Measurements from ENCODE around the gene RALY. TPM values are rescaled to one million over a fixed set of nuclear protein-coding genes. Genes with fewer than 3 reads are reported as not detected.
"Not testable (repeated sequence)": the region's sequence is repeated elsewhere in the genome, so short reads cannot be mapped to it uniquely, and the experiment has no call there.

RALY gene
- total RNA-seq, 1 donor from 2014 or later: 111 TPM

DNA sequence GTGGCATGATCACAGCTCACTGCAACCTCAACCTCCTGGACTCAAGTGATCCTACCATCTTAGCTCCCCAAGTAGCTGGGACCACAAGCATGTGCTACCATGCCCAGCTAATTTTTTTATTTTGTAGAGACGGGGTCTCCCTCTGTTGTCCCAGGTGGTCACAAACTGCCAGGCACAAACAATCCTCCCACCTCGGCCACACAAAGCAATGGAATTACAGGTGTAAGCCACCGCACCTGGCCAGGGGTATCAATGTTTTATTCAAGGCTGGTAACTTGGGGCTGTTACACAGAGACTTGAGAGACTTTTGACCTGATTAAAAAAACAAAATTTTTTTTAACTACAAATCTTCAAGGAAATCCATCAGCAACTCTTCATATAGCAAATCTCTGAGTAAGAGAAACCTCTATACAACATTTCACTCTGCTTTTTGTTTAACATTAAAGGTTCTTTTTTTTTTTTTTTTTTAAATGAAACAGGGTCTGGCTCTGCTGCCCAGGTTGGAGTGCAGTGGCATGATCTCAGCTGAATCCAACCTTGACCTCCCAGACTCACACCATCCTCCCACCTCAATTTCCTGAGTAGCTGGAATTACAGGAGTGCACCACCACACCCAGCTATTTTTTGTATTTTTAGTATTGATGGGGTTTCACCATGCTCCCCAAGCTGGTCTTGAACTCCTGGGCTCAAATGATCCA is 112.4 kb downstream of the RALY start:
- no peak for DNase-seq (ENCODE audit: low spot score)

DNA sequence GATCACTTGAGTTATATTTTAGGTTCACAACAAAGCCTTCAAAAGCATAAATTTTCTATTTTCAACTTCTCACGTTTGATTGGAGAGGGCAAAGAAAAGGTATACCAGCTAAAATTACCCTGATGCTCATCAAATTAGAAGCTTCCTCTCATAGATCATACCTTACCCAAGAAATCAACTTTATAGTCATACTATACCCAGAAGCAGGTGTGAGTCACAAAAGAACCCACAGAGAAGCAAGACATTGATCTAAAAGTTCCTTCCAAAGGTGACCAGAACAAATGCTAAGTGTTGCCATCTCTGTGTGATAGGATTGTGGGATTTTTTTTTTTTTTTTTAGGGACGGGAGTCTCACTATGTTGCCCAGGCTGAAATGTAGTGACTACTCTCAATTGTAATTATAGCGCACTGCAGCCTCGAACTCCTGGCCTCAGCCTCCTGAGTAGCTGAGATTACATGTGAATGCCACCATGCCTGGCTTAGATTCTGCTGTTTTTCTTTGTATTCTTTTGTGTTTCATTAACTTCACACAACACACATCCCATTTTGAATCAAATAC is 115.0 kb downstream of the RALY start:
- DNase-seq (ENCODE audit: low spot score): no peak

DNA sequence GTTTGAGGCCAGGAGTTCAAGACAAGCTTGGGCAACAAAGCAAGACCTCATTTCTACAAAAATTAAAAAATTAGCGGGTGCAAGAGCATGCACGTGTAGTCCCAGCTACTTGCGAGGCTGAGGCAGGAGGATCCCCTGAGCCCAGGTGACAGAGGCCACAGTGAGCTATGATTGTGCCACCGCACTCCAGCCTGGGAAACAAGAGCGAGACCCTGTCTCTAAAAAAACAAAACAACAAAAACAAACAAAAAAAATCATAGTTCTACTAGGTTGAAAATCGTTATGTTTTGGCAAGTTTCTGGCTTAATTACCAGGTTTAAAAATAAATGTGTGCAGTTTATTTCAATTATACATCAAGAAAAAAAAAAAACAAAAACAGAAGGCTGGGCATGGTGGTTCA is 115.7 kb downstream of the RALY start:
- no peak for DNase-seq (ENCODE audit: low spot score)

DNA sequence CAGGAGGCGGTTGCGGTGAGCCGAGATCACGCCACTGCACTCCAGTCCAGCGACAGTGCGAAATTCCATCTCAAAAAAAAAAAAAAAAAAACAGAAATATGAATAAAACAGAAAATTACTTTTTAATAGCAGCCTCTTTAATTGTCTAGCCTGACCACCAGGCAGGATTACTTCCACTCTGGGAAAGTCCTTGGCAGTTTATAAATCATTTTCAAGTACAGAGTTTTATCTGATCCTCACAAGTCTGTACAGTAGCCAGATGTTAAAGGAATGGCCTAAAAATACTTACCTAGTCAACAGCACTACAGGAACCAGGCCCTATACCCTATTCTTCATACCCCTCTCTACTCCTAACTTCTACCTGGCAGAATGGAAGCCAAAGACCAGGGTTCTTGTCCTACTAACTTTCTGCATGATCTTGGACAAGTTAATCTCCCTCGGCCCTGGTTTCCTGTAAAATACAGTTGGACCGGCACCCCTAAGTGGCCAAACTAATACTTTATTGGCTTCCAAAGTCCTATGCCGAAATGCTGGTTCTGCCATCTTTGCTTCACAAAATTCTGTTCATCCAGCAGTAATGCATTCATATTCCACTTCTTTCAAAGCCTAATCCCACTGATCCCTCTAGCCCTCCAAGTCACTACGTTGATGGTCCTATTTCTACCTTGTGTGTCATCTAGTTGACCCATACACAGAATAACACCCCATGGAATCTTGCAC is 116.5 kb downstream of the RALY start:
- no peak for DNase-seq (ENCODE audit: low spot score)

DNA sequence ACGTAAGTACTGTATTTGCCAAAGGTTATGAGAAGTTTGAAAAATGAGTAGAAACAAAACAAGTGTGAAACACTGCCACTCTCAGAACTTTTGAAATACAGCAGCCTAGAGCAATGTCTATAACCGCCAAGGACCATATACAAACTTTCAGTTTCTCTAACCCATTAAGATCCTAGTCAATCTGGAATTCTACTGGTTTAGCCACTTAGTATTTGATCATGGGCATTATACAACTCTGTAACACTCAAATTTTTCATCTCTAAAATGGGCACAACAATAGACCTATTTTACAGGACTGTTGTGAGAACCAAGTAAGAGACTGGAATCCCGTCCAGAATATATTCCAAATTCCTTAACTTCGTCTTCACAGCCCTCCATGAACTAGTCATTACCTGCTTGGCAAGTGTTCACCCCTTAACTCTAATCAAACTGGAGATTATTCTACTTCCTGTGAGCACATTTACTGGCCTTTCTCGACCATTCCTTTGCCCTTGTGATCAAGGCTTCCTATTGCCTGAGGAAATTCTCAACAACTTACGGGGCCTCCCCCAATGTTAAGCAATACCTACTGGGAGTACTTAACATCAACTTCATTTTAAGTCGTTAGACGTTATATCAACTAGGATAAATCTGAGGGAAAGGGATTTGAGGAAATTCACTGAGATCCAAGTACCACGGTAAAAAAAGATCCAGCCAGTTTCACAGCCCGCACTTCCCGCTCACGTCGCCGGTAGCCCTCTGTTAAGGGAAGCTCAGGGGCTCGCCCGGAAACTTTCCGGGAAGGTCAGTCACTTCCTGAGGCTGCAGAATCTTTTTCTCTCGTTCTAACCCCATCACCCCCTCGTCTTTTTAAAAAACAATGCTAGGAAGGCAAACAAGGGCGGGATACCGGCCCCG is 117.3 kb downstream of the RALY start:
- no peak for DNase-seq (ENCODE audit: low spot score)

DNA sequence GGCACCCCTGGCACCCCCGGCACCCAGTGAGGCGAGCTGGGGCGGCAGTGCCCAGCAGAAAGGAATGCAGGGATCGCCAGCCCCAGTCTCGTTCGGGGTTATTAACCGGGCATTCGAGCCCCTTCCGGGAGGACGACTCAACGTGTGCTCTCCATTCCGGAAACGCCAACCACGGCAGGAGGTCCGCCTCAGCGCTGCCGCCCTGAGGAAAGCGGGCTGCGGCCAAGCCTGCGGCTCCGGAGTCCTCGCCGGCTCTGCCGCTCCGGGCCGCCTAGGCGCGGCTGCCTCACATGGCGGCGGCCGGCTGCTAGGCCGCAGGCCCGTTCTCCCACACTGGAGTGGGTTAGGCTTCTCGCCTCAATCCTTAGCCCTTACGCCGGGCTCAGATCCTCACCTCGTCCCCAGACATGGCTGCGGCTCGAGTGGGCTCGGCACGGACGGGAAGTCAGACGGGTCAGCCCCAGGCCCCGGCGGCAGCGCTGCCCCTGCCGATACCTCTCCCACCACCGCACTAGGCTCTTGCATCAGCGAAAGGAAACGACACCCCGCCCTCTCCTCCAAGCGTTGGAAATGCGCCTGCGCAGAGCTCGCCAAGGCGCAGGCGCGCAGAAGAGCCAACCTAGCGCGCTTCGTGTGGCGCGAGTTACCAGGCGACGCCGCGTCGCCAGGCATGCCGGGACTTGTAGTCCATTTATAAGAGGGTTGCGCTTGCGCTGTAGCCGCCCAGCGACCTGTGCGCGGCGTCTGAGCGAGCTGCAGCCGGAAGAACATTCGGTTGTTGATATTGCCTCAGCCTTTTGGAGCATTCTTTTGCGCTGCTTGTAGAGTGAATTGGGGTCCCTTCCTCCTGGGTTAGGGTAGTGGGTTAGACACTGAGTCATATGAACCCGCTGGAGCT is 118.2 kb downstream of the RALY start, which contains the start of gene EIF2S2:
Gene EIF2S2, minus strand, starts transcription at position 542 of the 898 bp plus-strand sequence. Its CDS starts 133 bp downstream, at position 409.
- peak; percentile 97 for DNase-seq (ENCODE audit: low spot score)

DNA sequence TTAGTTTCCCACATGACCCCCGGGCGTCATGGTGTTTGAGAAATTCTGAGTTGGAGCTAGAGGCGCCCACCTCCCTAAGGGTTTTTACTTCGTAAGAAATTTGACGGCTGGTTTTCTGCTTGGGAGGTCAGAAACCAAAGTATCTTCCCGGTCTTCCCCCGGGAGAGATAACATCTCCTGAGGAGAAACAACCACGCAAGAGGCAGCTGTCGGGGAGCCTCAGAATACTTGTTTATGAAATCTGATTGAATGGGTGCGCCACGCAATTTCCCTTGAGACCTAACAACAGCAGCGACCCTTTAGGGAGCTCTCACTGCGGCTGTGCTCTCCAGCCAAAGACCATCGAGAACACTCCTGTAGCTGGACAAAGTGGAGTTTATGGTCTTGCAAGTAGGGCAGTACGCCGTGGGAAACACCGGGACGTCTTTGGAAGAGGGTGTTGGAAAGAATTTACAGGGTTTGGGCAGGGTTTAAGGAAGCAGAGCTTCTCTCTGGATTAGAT is 118.9 kb downstream of the RALY start:
- DNase-seq (ENCODE audit: low spot score): peak; percentile 48

DNA sequence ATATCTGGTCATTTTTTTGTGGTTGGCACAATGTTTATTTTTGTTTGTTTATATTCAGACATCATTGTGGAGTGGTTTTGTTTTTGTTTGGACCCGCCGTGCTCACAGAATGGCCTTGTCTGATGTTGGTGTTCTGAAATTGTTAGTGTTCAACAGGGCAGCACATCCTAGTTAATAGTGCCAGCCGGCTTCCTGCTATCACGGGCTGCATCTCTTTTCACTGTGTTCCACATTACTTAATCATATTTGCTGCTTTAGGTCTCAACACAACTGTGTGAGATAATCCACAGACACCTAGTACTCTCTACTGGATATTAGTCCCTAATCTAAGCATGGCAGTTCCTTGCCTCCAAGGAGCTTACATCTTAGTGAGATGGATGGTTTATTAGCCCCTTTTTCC is 121.1 kb downstream of the RALY start:
- no peak for DNase-seq (ENCODE audit: low spot score)

DNA sequence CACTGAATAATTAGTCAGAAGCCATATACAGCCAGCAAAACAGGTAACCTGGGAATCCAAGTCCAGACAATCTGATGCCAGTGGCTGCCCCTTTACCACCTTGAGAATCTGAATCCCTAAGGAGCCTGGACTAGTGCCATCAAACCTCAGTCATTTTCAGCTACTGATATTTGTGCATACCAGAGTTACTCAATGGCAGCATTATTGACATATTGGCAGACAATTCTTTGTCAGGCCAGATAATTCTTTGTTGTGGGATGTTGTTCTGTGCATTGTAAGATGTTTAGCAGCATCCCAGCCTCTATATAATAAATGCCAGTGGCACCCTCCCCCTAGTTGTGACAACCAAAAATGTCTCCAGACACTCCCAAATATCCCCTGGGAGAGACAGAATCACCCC is 121.5 kb downstream of the RALY start:
- DNase-seq (ENCODE audit: low spot score): no peak

DNA sequence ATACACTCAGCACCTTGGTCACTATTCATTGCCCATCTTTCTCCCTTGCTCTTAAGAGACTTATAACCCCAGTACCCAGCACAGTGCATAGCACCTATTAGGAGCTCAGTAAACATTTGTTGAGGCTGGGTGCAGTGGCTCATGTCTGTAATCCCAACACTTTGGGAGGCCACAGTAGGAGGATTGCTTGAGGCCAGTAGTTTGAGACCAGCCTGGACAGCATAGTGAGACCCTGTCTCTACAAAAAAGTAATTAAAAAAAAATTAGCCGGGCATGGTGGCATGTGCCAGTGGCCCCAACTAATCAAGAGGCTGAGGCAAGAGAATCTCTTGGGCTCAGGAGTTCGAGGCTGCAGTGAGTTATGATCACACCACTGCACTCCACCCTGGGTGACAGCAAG is 126.5 kb downstream of the RALY start:
- DNase-seq (ENCODE audit: low spot score): no peak

DNA sequence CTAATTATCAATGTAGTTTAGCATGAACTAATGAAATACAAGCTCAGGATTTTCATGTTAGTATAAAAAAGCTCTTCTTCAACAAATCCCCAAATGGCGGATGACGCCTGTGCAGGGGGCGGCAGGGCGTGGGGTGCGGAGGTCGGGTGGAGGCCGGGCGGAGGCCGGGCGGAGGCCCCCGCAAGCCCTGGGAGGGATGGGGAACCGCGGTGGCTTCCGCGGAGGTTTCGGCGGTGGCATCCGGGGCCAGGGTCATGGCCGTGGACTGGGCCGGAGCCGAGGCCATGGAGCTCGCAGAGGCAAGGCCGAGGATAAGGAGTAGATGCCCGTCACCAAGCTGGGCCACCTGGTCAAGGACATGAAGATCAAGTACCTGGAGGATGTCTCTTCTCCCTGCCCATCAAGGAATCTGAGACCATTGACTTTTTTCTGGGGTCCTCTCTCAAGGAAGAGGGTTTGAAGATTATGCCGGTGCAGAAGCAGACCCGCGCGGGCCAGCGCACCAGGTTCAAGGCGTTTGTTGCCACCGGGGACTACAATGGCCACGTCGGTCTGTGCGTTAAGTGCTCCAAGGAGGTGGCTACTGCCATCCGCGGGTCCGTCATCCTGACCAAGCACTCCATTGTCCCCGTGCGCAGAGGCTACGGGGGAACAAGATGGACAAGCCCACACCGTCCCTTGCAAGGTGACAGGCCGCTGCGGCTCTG is 128.7 kb downstream of the RALY start:
- DNase-seq (ENCODE audit: low spot score): no peak

DNA sequence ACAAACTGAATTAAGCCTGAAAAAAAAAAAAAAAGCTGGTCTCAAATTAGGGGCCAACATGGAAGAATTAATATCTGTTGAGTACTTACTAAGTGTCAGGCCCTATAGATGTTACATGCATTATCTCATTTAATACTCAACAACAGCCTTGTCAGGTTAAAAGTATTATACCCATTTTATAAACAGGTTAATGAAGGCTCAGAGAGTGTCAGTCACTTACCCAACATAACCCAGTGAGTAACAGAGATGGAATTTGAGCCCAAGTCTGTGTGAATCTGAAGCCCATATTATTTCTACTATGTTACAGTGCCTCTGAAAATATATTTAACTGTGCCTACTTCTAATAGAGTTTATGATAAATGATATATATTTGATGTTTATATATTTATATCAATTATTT is 129.6 kb downstream of the RALY start:
- DNase-seq (ENCODE audit: low spot score): no peak

DNA sequence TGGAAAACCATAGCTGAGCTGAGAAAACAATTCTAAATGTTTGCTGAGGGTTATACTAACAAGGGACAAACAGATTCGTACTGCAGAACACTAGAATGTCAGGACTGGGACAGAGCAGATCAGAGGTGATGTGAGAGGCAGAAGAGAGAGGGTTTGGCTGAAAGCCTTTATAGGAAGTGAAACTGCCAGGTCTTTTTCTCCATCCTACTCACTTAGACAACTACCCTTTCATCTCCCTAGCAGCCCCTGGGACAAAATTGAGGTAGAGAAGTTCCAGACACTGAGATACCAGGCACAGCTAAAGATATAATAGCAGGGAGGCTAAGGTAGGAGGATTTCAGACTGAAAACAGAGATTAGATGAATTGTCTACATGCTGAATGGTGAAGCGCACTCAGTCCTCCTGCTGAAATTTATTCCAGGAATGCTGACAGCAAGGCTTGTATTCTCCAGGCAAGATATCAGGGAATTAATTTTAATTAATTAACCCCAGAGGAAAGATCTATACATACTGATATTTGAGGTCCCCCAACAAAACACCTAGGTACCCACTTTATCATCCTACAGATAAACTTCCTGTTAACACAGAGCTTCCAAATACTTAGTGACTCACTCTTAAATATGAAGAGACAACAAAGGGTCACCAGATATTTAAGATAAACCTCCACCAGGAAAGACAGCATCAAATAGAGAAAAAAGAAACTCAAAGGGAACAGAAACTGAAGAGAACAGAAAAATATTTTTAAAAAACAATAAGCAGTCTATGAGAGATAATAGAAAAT is 130.9 kb downstream of the RALY start:
- DNase-seq (ENCODE audit: low spot score): no peak

DNA sequence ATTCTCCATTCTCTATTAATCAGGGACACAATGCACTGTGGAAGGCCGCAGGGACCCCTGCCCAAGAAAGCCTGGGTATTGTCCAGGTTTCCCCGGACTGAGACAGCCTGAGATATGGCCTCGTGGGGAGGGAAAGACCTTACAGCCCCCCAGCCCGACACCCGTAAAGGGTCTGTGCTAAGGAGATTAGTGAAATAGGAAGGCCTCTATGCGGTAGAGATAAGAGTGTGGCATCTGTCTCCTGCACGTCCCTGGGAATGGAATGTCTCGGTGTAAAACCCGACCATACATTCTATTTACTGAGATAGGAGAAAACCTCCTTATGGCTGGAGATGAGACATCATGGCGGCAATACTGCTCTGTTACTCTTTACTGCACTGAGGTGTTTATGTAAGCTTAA is 134.1 kb downstream of the RALY start:
- DNase-seq (ENCODE audit: low spot score): no peak

DNA sequence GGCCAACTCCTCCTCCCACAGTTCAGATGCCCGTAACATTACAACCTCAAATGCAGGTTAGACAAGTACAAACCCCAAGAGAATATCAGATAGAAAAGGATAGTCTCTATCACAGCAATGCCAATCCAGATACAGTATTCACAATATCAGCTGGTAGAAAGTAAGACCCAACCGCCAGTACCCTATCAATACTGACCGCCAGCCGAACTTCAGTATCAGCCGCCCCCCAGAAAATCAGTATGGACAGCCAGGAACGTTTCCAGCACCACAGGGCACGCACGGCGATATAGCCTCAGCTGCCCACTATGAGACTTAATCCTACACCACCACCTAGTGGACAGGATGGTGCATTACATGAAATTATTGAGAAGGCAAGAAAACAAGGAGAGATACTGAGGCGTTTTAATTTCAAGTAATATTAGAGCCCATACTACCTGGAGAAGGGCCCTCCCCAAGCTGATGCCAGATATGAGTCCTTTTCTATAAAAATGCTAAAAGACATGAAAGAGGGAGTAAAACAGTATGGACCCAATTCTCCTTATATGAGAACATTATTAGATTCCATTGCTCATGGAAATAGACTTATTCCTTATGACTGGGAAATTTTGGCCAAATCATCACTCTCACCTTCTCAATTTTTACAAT is 135.9 kb downstream of the RALY start:
- DNase-seq (ENCODE audit: low spot score): peak; percentile 72

DNA sequence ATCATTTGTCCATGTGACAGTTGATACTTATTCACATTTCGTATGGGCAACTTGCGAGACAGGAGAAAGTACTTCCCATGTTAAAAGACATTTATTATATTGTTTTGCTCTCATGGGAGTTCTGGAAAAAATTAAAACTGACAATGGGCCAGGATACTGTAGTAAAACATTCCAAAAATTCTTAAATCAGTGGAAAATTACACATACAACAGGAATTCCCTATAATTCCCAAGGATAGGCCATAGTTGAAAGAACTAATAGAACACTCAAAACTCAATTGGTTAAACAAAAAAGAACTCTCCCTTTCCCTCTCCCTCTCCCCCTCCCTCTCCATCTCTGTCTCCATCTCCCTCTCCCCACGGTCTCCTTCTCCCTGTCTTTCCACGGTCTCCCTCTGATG is 137.8 kb downstream of the RALY start:
- no peak for DNase-seq (ENCODE audit: low spot score)

DNA sequence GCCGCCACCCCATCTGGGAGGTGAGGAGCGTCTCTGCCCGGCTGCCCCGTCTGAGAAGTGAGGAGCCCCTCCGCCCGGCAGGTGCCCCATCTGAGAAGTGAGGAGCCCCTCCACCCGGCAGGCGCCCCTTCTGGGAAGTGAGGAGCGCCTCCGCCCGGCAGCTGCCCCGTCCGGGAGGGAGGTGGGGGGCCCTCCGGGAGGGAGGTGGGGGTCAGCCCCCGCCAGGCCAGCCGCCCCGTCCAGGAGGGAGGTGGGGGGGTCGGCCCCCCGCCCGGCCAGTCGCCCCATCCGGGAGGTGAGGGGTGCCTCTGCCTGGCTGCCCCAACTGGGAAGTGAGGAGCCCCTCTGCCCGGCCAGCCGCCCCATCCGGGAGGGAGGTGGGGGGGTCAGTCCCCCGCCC is 138.8 kb downstream of the RALY start:
- DNase-seq (ENCODE audit: low spot score): not testable (repeated sequence)

DNA sequence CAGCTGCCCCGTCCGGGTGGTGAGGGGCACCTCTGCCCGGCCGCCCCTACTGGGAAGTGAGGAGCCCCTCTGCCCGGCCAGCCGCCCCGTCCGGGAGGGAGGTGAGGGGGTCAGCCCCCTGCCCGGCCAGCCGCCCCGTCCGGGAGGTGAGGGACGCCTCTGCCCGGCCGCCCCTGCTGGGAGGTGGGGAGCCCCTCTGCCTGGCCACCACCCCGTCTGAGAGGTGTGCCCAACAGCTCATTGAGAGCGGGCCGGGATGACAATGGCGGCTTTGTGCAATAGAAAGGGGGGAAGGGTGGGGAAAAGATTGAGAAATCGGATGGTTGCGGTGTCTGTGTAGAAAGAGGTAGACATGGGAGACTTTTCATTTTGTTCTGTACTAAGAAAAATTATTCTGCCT is 139.2 kb downstream of the RALY start:
- not testable (repeated sequence) for DNase-seq (ENCODE audit: low spot score)

DNA sequence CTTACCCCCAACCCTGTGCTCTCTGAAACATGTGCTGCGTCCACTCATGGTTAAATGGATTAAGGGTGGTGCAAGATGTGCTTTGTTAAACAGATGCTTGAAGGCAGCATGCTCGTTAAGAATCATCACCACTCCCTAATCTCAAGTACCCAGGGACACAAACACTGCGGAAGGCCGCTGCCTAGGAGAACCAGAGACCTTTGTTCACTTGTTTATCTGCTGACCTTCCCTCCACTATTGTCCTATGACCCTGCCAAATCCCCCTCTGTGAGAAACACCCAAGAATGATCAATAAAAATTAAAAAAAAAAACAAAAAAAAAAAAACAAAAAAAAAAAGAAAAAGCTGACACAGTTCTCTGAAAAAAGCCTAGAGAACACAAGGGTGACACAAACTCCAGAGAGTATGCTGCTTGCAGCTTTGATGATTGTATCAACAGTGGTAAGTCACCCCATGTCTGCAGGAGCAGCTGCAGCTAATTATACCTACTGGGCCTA is 139.7 kb downstream of the RALY start:
- not testable (repeated sequence) for DNase-seq (ENCODE audit: low spot score)
